GM12891 (cell line): ENCODE measurements around the gene ADAMTS18.
A peak's percentile ranks its signal among the peaks of the same experiment; 100 is the strongest.

Experiments
- DNase-seq: peaks from one replicate; pipeline ENCODE4 v3.0.0; 2011; ENCODE audit warnings: low spot score; ENCODE audit not compliant: insufficient read length
- FAIRE-seq: peaks from 2 replicates; lab custom pipeline; 2011; peaks lifted over from hg19 to GRCh38; lab: Jason Lieb, UNC
- PAX5 ChIP-seq: IDR thresholded peaks from 2 replicates; pipeline ENCODE4 v1.6.1; 2011; ENCODE audit warnings: low read length, moderate library complexity, mild to moderate bottlenecking; ENCODE audit not compliant: insufficient read depth, severe bottlenecking
- POLR2A ChIP-seq: IDR thresholded peaks from 2 replicates; pipeline ENCODE4 v1.6.1; 2011; ENCODE audit warnings: low read depth, low read length, control low read depth
- POLR2AphosphoS5 ChIP-seq: IDR thresholded peaks from 2 replicates; pipeline ENCODE4 v1.6.1; 2011; ENCODE audit warnings: low read depth, low read length, control low read depth
- POU2F2 ChIP-seq: IDR thresholded peaks from 2 replicates; pipeline ENCODE4 v1.6.1; 2011; ENCODE audit warnings: low read depth, mild to moderate bottlenecking, control low read depth, low read length, moderate library complexity
- SPI1 ChIP-seq: IDR thresholded peaks from 2 replicates; pipeline ENCODE4 v1.6.1; 2011; ENCODE audit warnings: low read depth, low read length, control low read depth
- TAF1 ChIP-seq: IDR thresholded peaks from 2 replicates; pipeline ENCODE4 v1.6.1; 2011; ENCODE audit warnings: low read depth, low read length, control low read depth

The ADAMTS18 gene

DNA sequence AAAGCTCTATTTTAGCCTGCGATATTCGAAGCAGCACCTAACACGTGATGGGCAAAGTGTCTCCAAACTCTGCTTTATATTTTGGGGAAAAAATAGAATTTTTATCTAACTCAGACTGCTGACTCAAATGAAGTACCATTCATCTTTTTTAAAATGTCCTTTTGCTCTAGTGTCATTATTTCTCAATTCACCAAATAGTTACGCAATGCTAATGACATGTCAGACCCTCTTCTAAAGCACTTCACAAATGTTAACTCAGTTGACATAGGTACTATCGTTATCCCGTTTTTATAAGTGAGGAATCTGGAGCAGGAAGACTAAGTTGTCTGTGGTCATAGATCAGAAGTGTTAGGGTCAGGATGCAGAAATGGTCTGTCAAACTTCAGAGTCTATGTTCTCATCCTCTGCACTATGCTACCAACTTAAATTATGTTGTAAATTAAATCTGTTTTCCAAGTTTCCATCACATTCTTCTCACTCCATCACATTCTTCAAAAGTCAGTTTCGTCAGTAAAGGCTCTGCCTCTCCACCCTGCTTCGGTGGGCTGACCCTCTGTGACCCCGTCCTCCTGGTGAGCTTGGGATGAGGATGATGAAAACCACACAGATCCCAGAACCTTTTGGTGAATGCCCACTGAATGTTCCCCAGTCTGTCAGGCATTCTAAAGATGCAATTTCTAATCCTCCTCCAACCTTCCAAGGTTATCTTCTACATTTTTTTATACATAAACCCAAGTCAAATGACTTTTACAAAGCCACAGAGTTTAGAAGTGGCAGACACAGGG is 102.8 kb downstream of the ADAMTS18 start:
- DNase-seq (no peak), FAIRE-seq (no peak)
- TF ChIP-seq POLR2A, result no peak

DNA sequence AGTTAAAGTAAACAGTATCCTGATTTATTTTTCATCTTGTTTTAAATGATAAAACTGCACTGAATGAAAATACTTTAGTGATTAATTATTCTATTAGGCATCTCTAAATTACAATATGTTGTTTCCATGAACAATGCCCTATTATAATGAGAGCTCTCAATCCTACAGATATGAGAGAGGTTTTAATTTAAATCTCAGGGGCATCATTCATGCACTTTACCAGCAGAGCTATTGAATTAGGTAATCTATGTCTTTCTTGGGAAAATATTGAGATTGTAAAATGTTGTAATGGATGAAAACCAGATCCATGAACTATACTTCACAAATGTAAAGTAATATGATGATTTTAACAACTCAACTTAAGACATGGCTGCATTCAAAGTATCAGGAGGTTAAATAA is 103.8 kb downstream of the ADAMTS18 start:
- no peak for TF ChIP-seq POLR2AphosphoS5
- no peak for TF ChIP-seq POU2F2
- no peak for TF ChIP-seq POLR2A
- TF ChIP-seq TAF1, result no peak
- no peak for TF ChIP-seq PAX5
- TF ChIP-seq SPI1, result no peak
- FAIRE-seq (no peak), DNase-seq (no peak)

- FAIRE-seq (no peak), DNase-seq (no peak)
Observed at GRCh38 chr16:77330332-77331042, 104.3 kb downstream of the ADAMTS18 start.

DNA sequence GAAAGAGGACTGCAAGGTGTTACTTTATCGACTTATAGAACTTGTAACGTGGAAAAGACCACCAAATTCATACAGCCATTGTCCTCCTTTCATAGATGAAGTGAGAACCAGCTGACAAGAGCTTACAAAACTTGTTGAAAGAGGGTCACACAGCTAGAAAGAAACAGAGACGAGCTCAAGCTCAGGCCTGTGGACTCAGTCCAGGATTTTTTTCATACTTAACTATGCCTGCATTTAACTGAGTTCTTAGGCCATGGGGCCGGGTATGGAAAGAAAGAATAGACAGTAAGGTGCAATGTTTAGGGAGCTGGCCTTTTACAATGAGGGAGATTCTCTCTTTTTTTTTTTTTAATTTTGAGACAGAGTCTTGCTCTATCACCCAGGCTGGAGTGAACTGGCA is 106.1 kb downstream of the ADAMTS18 start:
- FAIRE-seq, result no peak
- TF ChIP-seq POLR2AphosphoS5 (no peak), PAX5 (no peak), TAF1 (no peak), SPI1 (no peak), POLR2A (no peak), POU2F2 (no peak)

More at GRCh38 chr16:77330332-77331042, 104.3 kb downstream of the ADAMTS18 start:
- TF ChIP-seq POLR2AphosphoS5 (no peak), TAF1 (no peak), POLR2A (no peak)

DNA sequence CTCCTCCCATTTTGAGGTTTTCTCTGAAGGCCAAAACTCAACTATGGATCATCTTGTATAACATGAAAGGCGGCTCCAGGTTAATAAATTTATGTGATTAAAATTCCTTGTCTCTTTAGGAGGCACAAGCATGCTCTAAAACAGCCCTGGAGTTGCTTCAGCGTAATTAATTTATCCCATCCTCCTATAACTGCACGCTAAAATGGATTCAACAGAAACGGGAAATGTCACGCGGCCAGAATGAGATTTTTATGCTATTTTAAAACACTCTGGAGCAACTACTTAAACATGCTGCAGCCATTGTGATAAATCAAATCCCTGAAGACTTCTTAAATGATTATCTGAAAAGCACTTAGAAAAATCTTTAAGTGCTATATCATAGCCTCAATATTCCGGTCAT is 106.6 kb downstream of the ADAMTS18 start:
- DNase-seq, result no peak
- TF ChIP-seq POLR2A (no peak), TAF1 (no peak), SPI1 (no peak), PAX5 (no peak), POLR2AphosphoS5 (no peak)
- FAIRE-seq, result no peak

More for the DNA sequence above, 106.1 kb downstream of the ADAMTS18 start:
- no peak for DNase-seq

GRCh38 chr16:77327717-77328116 is 107.1 kb downstream of the ADAMTS18 start:
- FAIRE-seq, result no peak
- no peak for DNase-seq
- TF ChIP-seq POLR2AphosphoS5, result no peak
- peak; percentile 55; the same call in 1 of the 2 replicates for TF ChIP-seq SPI1

DNA sequence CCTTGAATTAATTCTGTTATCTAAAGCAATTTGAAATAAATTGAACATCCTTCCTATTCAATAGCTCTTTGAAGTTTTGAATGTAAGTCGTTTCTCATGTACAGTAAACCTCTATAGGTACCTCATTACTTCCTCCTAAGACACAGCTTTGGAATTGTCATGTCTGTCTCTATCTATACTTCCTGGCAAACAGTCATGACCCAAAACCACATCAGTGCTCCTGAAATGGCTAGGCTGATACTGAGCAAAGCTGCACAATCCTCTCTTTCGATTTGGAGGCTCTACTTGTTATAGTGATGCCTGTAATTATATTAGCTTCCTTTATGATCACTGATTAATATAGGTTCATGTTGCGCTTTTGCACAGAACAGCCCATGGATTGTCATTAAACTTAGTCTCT is 110.1 kb downstream of the ADAMTS18 start:
- DNase-seq, result no peak
- TF ChIP-seq POU2F2, result no peak
- no peak for FAIRE-seq

DNA sequence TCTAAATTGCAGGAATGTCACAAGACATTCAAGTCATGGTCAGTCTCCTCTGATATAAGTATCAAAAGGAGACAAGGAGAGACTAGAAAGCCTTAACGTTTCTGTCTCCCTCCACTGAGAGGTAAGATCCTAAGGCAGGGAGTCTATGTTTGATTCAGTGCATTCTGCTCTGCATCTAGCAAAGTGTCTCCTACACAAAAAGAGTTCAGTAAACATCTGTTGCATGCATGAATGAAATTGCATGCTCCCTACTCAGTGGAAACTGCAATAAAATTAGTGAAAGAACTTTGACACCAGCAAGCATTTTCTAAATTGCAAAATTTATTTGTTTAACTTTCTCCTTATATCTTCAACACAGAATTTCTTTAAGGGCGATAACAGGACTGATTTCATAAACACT is 111.1 kb downstream of the ADAMTS18 start:
- DNase-seq (no peak), FAIRE-seq (no peak)
- TF ChIP-seq PAX5 (no peak), TAF1 (no peak), POLR2A (no peak), POLR2AphosphoS5 (no peak), SPI1 (no peak), POU2F2 (no peak)

DNA sequence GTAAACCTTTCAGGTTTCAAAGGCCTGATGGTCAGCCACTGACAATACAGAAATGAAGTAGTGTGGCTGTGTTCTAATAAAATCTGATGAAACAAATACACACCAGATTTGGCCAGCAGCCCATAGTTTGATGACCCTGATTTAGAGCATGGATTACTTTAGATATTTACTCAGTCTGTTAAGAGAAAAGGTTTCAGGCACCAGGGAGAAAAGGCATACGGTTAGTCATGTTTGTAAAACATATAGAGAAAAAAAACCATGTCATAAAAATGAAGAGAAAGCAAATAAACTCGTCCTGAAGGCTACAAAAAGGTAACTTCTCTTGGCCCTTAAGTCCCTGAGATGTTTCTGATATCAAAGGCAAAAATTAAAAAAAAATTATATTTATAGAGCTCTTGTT is 112.1 kb downstream of the ADAMTS18 start:
- DNase-seq (no peak), FAIRE-seq (no peak)
- TF ChIP-seq TAF1 (no peak), POLR2AphosphoS5 (no peak), PAX5 (no peak), SPI1 (no peak), POU2F2 (no peak), POLR2A (no peak)

DNA sequence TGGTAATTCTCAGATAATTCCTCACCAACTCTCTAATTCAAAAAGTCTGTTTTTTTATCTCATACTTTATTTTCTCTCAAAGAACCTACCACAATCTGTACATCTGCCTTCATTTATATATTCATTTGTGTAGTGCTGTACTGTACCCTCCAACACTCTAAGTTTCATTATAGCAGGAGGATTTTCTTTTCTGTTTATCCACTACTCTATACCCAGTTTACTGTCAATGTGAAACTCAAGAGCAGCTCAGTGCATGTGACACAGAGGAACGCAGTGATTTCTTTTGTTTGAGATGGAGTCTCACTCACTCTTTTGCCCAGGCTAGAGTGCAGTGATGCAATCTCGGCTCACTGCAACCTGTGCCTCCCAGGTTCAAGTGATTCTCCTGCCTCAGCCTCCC is 117.8 kb downstream of the ADAMTS18 start:
- TF ChIP-seq TAF1, result no peak
- TF ChIP-seq PAX5, result no peak
- no peak for TF ChIP-seq POU2F2
- no peak for TF ChIP-seq SPI1
- FAIRE-seq, result no peak
- DNase-seq, result no peak

DNA sequence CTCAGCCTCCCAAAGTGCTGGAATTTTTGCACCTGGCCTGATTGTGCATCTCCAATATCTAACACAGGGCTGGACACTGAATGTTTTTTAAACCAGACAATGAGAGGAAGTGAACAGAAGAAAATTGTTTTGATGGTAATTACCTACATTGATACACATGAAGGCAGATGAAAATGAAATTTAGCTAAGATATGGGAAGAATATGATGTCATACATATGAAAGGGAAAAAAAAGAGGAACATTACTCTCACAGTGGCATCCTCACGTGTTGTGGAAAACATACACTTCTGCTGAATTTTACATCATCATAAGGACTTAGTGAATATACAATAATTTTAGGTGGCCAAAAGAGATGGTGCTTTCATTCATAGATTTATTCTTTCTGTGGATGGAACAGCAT is 124.0 kb downstream of the ADAMTS18 start:
- TF ChIP-seq SPI1 (no peak), PAX5 (no peak), POU2F2 (no peak), TAF1 (no peak), POLR2A (no peak), POLR2AphosphoS5 (no peak)
- DNase-seq, result no peak
- FAIRE-seq, result no peak
